NCI-H2081 (cell line): ENCODE data around the gene WASL.

Experiments used
- DNase-seq, 2 experiments: peaks; one replicate each; lab custom pipeline; 2025; lab: John Stamatoyannopoulos, UW

Gene WASL

DNA sequence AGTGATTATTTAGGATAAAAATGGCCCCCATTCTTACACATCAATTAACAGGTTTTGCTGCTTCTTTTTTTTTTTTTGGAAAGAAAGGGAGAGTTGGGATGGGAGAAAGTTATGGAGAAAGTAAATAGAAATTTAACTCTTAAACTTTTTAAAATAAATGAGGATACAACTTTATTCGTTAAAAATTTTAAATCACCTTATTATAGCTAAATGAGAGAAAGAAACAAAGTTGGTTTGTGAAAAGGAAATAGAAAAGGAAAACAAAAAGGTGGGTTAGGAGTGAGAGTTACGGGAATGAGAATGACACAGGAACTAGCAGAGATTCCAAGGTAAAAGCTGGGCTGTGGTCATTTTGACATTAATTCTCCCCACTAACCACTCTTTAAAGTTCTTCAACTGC lies 58.3 kb downstream of the WASL start:
- no peak for DNase-seq

DNA sequence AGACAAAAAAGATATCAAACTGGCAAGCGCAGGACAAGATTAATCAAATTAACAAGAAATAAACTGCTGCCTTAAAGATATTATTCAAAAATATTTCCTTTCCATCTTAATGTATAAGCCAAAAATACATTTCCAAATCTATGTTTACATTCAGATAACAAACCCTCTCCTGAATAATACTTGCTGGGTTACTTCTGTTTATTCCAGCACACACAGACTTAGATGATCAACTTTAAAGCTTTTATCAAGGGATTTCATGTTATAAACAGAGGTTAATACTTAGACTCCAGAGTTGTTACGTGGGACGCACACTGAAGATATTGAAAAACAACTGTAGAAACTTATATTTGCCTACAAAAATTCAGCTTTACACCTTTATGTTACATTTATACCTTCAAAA lies 59.6 kb downstream of the WASL start:
- DNase-seq = no peak

- no peak for DNase-seq
These were observed 61.1 kb downstream of the WASL start for GRCh38 chr7:123687727-123688126.

DNA sequence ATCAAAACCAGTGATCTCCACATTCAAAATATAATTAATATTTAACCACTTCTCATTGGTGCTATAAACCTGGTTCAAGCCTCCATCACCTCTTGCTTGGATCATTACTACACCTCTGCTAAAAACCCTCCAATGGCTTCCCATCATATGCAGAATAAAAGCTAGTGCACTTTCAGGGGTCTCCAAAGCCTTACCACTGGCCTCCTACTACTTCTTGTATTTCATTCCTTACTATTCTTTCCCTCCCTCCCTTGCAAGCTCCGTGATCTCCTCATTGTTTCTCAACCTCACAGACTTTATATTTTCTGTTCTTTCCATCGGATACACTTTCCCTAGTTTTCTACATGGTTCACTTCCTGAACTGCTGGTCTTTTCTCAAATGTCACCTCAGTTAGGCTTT lies 61.6 kb downstream of the WASL start:
- no peak for DNase-seq

GRCh38 chr7:123682690-123683089 lies 66.1 kb downstream of the WASL start:
- DNase-seq = peak; percentile 5 to 51

- DNase-seq = no peak
These were observed 67.2 kb downstream of the WASL start for GRCh38 chr7:123681561-123681960.

GRCh38 chr7:123680580-123680979 lies 68.2 kb downstream of the WASL start:
- DNase-seq = no peak

GRCh38 chr7:123679614-123680013 lies 69.2 kb downstream of the WASL start:
- no peak for DNase-seq

DNA sequence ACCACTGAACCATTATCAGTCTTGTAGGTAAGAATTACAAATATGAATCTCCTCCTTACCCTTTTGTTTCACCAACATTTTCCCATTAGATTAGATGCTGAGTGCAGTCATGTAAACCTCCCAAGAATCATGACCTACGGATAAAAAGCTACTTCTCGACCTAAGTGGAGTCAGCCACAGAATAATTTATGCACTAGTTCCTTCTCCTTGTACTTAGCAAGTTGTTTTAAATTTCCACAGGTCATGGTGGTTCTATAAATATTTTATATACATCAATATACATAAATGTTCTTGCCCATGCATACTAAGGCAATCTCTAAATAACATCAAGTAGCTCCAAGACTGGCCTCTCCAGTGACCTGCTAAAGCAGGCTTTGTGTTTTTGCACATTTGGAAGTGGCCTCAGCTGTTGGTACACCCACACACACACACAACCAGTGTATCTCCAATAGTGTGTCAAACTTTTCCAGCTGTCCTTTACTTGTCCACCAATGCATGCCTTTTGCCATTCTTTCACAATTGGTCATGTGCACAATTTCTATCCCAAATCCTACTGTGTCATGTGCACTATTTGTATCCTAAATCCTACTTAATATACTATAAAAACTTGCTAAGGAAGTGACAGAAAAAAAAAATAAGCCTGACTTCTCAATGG lies 71.6 kb downstream of the WASL start:
- DNase-seq = no peak

- no peak for DNase-seq
These were observed 73.7 kb downstream of the WASL start for GRCh38 chr7:123675181-123675473.

GRCh38 chr7:123674399-123675180 lies 74.2 kb downstream of the WASL start:
- DNase-seq = no peak

DNA sequence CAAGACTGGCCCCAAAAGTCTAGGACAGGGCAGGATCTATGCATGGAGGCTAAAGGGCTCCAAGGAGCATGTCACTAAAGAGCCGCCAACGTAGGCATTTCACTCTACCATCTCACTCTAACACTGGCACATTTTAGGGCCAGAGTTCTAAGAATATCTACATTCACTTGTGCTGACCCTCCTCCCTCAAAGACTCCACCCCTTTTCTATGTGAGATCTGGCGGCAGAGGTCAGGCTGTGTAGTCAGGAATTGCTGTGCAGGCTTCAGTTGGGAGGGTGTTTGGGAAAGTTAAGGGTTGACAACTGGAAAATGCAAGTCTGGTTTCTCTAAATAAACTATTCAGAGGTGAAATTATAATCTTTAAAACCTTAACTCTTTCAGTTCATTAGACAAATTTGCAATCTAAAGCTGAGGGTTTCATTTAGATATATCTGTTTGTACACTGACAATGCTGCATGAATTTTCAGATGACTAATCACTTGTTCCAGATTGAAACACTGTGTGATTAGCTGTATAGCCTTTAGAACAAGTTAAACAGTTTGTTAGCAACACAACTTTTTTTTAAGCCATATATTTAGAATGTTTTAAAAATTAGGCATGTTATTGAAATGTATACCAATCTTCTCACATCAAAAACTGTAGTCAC lies 74.9 kb downstream of the WASL start:
- no peak for DNase-seq

DNA sequence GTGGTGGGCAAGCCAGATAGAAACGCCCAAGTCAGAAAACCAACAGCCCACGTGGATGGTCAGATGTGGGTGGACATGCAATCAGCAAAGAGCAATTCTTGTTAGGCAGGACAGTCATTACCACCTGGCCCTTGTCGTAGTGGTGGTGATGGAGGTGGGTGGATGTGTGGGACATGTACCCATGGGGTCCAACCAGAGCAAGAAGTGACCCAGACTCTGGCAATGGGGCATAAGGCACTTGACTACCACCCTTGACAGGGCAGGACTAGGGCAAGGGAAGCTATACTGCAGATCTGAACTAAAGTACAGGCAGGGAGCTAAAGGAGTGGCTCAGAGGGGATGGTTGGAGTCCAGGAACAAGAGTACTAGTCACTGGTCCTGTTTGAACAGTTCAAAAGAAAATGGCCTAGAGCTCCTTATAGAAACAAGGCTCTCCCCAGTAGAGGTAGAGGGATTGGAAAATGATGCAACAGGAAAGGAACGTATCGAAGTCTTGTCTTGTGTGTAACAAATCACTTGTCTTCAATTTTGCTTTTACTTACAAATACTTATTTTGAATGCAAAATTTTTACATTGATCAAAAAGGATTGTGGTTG lies 75.6 kb downstream of the WASL start:
- no peak for DNase-seq

DNA sequence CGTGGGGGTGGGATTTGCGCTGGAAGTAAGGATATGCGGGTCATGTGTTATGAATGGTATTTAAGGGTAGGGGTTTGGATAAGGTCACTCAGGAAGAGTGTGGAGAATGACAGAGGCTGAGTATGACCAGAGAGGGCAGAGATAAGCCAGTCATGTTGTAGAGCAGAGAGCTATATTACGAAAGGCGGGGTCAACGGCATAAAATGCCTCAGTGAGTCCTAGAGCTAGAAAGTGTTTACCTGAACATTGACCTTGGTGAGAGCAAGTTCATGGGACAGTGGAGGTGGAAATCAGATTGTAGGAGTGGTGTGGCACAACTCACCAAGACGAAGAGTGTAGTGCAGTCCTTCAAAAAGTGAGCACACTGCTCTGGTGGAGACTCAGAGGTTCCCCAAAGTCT lies 79.3 kb downstream of the WASL start:
- DNase-seq = no peak

DNA sequence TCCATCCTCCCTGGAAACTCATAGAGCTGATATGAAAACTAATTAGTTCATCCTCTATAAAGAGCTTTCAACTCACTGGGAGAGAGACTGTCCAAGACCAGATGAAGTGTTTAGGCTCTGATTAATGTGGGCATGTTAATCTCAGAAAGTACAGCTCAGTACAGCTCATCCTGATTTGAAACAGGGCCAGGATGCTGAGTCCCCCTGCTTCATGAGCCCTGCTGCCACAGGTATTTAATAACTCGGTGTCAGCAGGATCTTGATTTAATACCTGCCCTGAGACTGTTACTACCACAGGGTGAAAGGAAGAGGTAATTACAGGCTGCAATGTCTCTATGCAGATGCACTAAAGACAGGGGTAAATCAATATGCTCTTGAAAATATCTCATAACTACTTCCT lies 82.3 kb downstream of the WASL start:
- DNase-seq = peak; percentile 19 to 80

- DNase-seq = no peak
These were observed 82.9 kb downstream of the WASL start for GRCh38 chr7:123665896-123666295.

DNA sequence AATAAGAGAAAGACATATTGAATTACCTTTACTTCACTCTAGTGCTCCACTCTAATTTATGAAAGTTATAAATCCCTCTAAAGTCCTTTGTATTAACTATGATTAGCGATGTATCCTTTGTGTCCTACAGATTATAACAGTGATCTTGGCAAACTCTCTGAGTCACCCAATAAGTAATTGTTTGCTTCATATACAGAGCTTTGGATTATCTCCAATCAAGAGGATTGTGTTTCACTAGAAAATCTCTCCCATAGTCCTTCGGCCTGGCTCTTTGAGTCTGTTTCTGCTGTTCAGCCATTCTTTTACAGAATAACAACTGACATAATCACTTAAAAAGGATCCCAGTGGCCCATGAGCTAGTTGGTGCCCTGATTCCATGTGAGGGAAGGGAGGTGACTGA lies 83.6 kb downstream of the WASL start:
- peak in 1 of 2 experiments; percentile 54 for DNase-seq

DNA sequence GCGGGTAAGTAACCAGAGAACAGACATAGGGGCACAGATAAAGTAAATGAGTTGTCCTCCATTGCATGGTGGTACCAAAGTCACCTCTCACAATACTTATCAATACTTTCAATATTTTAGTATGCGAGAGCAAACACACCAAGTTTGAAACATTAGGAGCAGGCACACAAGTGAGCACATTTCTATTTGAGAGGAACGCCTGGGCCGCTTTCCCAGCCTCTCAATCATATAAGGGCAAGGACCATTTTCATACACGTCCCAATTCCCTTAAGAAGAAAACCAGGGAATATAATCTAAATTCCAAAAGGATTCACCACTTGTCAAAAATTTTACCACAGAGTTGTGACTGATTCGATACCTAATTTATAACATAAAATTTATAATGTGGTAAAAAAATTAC lies 85.6 kb downstream of the WASL start:
- DNase-seq = no peak

DNA sequence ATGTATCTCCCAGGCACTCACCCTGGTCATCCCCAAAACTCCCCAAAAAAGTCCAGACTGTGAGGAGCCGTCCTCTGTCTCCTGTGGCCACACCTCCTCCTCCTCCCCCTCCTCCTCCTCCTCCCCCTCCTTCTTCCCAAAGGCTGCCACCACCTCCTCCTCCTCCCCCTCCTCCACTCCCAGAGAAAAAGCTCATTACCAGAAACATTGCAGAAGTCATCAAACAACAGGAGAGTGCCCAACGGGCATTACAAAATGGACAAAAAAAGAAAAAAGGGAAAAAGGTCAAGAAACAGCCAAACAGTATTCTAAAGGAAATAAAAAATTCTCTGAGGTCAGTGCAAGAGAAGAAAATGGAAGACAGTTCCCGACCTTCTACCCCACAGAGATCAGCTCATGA lies 86.0 kb downstream of the WASL start:
- DNase-seq = no peak

DNA sequence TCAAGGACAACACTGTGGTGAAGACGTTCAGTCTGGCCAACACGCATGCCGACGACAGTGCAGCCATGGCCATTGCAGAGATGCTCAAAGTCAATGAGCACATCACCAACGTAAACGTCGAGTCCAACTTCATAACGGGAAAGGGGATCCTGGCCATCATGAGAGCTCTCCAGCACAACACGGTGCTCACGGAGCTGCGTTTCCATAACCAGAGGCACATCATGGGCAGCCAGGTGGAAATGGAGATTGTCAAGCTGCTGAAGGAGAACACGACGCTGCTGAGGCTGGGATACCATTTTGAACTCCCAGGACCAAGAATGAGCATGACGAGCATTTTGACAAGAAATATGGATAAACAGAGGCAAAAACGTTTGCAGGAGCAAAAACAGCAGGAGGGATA lies 86.5 kb downstream of the WASL start:
- DNase-seq = no peak

DNA sequence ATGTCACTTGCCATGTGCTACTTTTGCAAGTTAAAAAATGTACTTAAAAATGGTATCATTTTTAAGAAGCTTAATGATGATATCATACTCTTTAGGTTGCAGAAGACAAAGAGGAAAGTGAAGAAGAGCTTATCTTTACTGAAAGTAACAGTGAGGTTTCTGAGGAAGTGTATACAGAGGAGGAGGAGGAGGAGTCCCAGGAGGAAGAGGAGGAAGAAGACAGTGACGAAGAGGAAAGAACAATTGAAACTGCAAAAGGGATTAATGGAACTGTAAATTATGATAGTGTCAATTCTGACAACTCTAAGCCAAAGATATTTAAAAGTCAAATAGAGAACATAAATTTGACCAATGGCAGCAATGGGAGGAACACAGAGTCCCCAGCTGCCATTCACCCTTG lies 87.0 kb downstream of the WASL start:
- DNase-seq = no peak

- no peak for DNase-seq
These were observed 88.1 kb downstream of the WASL start for GRCh38 chr7:123660514-123661354.
